ENCODE results near the gene ORC4.

- TF ChIP-seq CTCF (IDR thresholded peaks at IDR 0.05; ENCODE audit: low read length) (no peak), EZH2 (IDR thresholded peaks at IDR 0.05; ENCODE audit: borderline replicate concordance, low read length) (no peak)
Measured at GRCh38 chr2:147886136-147886535, 134.4 kb downstream of the ORC4 start.

All from OCI-LY1 (cell line).